C4-2B (cell line): ENCODE measurements around the gene DLGAP4.

Source experiments
- CTCF ChIP-seq: fragments of 450-650 bp; conservative IDR thresholded peaks from 2 replicates; pipeline ENCODE4 v1.5.1; 2017; ENCODE audit warnings: mild to moderate bottlenecking
- ZFX ChIP-seq: fragments of 450-650 bp; IDR thresholded peaks from 2 replicates; pipeline ENCODE4 v1.6.1; 2017

GRCh38 chr20:36285746-36286447 is 20.2 kb upstream of the DLGAP4 start:
- no peak for TF ChIP-seq CTCF
- no peak for TF ChIP-seq ZFX
